Activated CD8-positive, alpha-beta T cell treated with anti-CD3 and anti-CD28 coated beads for 36 hours (primary cell): ENCODE data around the gene PSD4. TPM values are rescaled to one million over a fixed set of nuclear protein-coding genes. Genes with fewer than 3 reads are reported as not detected.

ENCODE experiments used
- ATAC-seq: fragments of 200-7000 bp; cut with Tn5 transposase; one replicate; pipeline ENCODE4 v1.10.0; 2021; ENCODE audit warnings: mild to moderate bottlenecking, moderate library complexity
- CTCF ChIA-PET: fragments of 350-600 bp; sonication (Branson Sonifier 250); formaldehyde crosslinking; loops from one replicate; lab custom pipeline; 2021; ENCODE audit warnings: antibody characterized with exemption; lab: Charles Lee
- POLR2A ChIA-PET: fragments of 350-600 bp; sonication (Branson Sonifier 250); formaldehyde crosslinking; loops from one replicate; lab custom pipeline; 2021; ENCODE audit warnings: antibody characterized with exemption; lab: Charles Lee
- DNase-seq: peaks from one replicate; pipeline ENCODE4 v3.0.0-alpha.2; 2020
- H3K27ac Mint-ChIP-seq: one replicate; pipeline ENCODE4 v1.8.0; 2021; ENCODE audit warnings: mild to moderate bottlenecking, mixed read lengths
- H3K27me3 Mint-ChIP-seq: one replicate; pipeline ENCODE4 v1.8.0; 2021; ENCODE audit warnings: mixed read lengths
- H3K36me3 Mint-ChIP-seq: one replicate; pipeline ENCODE4 v1.8.0; 2021; ENCODE audit warnings: low read depth, mixed read lengths
- H3K4me1 Mint-ChIP-seq: one replicate; pipeline ENCODE4 v1.8.0; 2021; ENCODE audit warnings: low read depth, mixed read lengths
- H3K4me3 Mint-ChIP-seq: one replicate; pipeline ENCODE4 v1.8.0; 2021; ENCODE audit warnings: mild to moderate bottlenecking, moderate library complexity, mixed read lengths
- H3K9me3 Mint-ChIP-seq: one replicate; pipeline ENCODE4 v1.8.0; 2021; ENCODE audit warnings: mixed read lengths
- CTCF ChIP-seq: fragments of 200-600 bp; IDR thresholded peaks from one replicate; pipeline ENCODE4 v1.8.0; 2022; ENCODE audit warnings: antibody characterized with exemption, mild to moderate bottlenecking
- intact Hi-C: fragments of 100-400 bp; cut with micrococcal nuclease; formaldehyde crosslinking; loops from one replicate; pipeline ENCODE4 v1.10.0; 2022
- total RNA-seq, 2 experiments: library from RNA; stranded (reverse); gene quantifications; one replicate each; pipeline ENCODE4 v1.2.3, GENCODE V29; 2021

The PSD4 gene
- total RNA-seq, 2 experiments from 2014 or later = 247 to 251 TPM

DNA sequence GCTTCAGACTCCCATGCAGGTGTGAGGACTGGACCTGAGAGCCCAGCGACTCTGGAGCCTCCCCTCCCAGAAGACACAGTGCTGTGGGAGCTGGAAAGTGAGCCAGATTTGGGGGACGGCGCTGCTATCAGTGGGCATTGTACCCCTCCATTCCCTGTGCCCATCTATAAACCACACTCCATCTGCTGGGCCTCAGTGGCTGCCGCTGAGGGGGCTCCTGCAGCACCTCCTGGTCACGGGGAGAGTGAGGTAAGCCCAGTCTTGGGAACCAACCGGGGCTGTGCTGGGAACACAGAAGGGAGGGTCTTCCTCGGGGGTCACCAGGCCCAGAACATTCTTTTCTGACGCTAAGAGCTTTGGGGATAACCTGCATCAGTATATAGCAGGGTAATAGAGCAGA is 9.5 kb downstream of the PSD4 start:
- H3K27me3 Mint-ChIP-seq = no peaks in the 10 kb centered on the region
- ATAC-seq (no peak), DNase-seq (no peak)
- TF ChIP-seq CTCF = no peak
- peak overlapping the region; percentile 59 for H3K27ac Mint-ChIP-seq
- peaks cover 86% of the 10 kb centered on the region for H3K4me1 Mint-ChIP-seq
- POLR2A ChIA-PET = interaction anchor here (0.6 to 2.3 kb wide), 9 partner anchors 9 to 33 kb away, joined by 3 to 22 read pairs (median 6); partner anchors contain the start of gene PSD4
- CTCF ChIA-PET = interaction anchor here (0.8 to 2.4 kb wide), 6 partner anchors 8 to 103 kb away, joined by 3 to 14 read pairs (median 5); no protein-coding TSS in a partner anchor
- H3K4me3 Mint-ChIP-seq = no peak overlapping the region
- peaks cover 82% of the 10 kb centered on the region for H3K36me3 Mint-ChIP-seq
- H3K9me3 Mint-ChIP-seq = no peaks in the 10 kb centered on the region
- intact Hi-C loops = loop anchor here (5.0 kb wide), 1 partner anchor 46 kb away; no protein-coding TSS in a partner anchor

DNA sequence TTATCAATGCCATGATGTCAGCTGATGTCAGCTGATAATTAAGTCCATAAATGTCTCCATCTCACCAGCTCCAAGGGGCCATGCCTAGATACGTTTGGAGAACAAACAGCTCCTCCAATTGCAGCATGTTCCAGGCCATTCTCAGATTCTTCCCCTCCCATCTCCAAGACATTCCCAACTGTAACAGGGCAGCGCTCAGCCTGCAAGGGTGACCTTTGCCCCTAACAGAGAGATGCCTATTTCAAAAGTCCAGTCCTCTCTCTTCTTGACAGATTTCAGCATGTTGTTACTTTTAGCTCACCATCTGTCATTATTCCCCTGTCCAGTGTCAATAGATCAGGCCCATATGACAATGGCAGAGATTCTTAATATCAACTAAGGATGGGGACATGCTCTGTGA is 9.9 kb downstream of the PSD4 start:
- no peak for TF ChIP-seq CTCF
- intact Hi-C loops = loop anchor here (5.0 kb wide), 1 partner anchor 46 kb away; no protein-coding TSS in a partner anchor
- no peaks in the 10 kb centered on the region for H3K9me3 Mint-ChIP-seq
- H3K27ac Mint-ChIP-seq = peak overlapping the region; percentile 18
- no peak for DNase-seq
- CTCF ChIA-PET = interaction anchor here (1.2 to 2.4 kb wide), 5 partner anchors 8 to 103 kb away, joined by 3 to 14 read pairs (median 7); no protein-coding TSS in a partner anchor
- peaks cover 78% of the 10 kb centered on the region for H3K36me3 Mint-ChIP-seq
- H3K27me3 Mint-ChIP-seq = no peaks in the 10 kb centered on the region
- ATAC-seq = no peak
- no peak overlapping the region for H3K4me3 Mint-ChIP-seq
- H3K4me1 Mint-ChIP-seq = peaks cover 82% of the 10 kb centered on the region
- POLR2A ChIA-PET = interaction anchor here (0.8 to 2.3 kb wide), 9 partner anchors 10 to 108 kb away, joined by 3 to 22 read pairs (median 5); partner anchors contain the start of gene PSD4

GRCh38 chr2:113184531-113185230 is 10.9 kb downstream of the PSD4 start:
- no peak for ATAC-seq

DNA sequence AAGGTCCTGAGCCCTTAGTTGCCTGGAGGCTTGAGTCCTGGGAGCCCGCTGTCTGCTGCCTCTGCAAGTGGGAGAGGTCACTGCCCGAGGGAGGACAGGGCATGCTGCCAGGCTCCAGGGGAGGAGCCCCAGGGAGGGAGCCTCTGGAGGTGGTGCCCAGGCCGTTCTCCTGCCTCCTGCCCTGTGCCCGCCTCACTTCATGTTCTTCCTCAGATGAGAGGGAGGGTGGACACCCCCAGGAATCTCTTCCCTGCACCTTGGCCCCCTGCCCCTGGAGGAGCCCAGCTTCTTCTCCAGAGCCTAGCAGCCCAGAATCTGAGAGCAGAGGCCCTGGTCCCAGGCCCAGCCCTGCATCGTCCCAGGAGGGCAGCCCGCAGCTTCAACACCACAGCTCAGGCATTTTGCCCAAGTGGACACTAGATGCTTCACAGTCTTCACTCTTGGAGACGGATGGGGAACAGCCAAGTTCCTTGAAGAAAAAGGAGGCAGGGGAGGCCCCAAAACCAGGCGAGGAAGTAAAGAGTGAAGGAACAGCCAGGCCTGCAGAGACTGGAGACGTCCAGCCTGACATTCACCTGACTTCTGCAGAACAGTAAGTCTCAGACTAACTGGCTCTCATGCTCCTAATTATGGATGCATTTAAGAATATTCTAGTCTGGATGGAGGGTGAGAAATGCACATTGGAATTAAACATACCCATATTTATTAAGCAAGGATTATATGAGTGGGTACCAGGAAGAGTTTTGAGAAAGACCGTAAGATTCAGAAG is 12.1 kb downstream of the PSD4 start:
- Mint-ChIP-seq H3K36me3 (peaks cover 71% of the 10 kb centered on the region), H3K27ac (peak overlapping the region; percentile 66), H3K27me3 (no peaks in the 10 kb centered on the region), H3K4me1 (peaks cover 75% of the 10 kb centered on the region), H3K4me3 (no peak overlapping the region), H3K9me3 (no peaks in the 10 kb centered on the region)
- POLR2A ChIA-PET = interaction anchor here (0.9 kb wide), 1 partner anchor 11 kb away, joined by 3 read pairs; no protein-coding TSS in a partner anchor
- CTCF ChIA-PET = interaction anchor here (0.6 to 1.1 kb wide), 2 partner anchors 13 to 18 kb away, joined by 3 to 4 read pairs; no protein-coding TSS in a partner anchor
- DNase-seq (no peak), ATAC-seq (no peak)
- no peak for TF ChIP-seq CTCF
- intact Hi-C loops = no loop called here

More at GRCh38 chr2:113184531-113185230, 10.9 kb downstream of the PSD4 start:
- POLR2A ChIA-PET = interaction anchor here (0.9 to 2.3 kb wide), 7 partner anchors 9 to 109 kb away, joined by 3 to 22 read pairs (median 6); partner anchors contain the start of gene PSD4
- H3K27me3 Mint-ChIP-seq = no peaks in the 10 kb centered on the region
- CTCF ChIA-PET = interaction anchor here (1.2 to 2.4 kb wide), 5 partner anchors 9 to 104 kb away, joined by 3 to 14 read pairs (median 7); no protein-coding TSS in a partner anchor
- intact Hi-C loops = loop anchor here (5.0 kb wide), 1 partner anchor 47 kb away; no protein-coding TSS in a partner anchor
- peak overlapping the region; percentile 66 for H3K27ac Mint-ChIP-seq
- no peak for TF ChIP-seq CTCF
- peaks cover 75% of the 10 kb centered on the region for H3K36me3 Mint-ChIP-seq
- DNase-seq = no peak
- H3K4me3 Mint-ChIP-seq = no peak overlapping the region
- peaks cover 80% of the 10 kb centered on the region for H3K4me1 Mint-ChIP-seq
- no peaks in the 10 kb centered on the region for H3K9me3 Mint-ChIP-seq
